ENCODE results near the gene CHST4.
A peak's percentile ranks its signal among the peaks of the same experiment; 100 is the strongest.

Gene CHST4

DNA sequence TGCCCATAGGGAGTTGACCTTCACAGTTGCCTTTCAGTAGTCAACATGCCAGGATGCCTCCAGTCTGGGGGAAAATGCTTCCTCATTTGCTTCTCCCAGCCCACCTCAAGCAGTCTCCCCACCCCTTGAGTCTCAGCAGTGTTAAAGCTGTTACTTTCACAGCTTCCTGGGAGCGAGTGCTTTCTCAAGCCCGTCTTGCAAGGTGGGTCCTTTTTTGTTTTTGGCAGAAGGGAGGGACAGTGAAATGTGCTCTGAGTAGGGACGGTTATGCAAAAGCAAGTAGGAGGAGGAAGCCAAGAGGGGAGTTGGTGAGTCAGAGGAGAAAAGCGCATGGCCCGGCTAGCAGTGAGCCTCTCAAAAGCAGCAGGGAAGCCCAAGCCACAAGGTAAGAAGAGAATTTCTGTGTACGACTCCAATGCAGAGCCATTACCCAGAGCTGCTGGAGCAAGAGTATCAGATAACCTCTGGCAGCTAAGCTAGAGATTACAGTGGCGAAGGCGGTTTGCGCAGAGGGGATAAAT, at the start of gene CHST4:
TSS of gene CHST4 (plus strand) at position 316 of the 521 bp plus-strand sequence. CDS start 10,252 bp downstream, outside the sequence.
- TF ChIP-seq, protein P1, sequence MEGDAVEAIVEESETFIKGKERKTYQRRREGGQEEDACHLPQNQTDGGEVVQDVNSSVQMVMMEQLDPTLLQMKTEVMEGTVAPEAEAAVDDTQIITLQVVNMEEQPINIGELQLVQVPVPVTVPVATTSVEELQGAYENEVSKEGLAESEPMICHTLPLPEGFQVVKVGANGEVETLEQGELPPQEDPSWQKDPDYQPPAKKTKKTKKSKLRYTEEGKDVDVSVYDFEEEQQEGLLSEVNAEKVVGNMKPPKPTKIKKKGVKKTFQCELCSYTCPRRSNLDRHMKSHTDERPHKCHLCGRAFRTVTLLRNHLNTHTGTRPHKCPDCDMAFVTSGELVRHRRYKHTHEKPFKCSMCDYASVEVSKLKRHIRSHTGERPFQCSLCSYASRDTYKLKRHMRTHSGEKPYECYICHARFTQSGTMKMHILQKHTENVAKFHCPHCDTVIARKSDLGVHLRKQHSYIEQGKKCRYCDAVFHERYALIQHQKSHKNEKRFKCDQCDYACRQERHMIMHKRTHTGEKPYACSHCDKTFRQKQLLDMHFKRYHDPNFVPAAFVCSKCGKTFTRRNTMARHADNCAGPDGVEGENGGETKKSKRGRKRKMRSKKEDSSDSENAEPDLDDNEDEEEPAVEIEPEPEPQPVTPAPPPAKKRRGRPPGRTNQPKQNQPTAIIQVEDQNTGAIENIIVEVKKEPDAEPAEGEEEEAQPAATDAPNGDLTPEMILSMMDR (IDR thresholded peaks at IDR 0.05; ENCODE audit: insufficient read depth, low read length, missing control alignments) = no peak
- DNase-seq (ENCODE audit: low read depth, low spot score) = no peak
- H3K4me3 ChIP-seq (ENCODE audit: low read depth, low read length) = peak within 1 kb of the TSS; percentile 12; the same call in 1 of the 2 replicates
- POLR2A ChIA-PET = no interaction called here
- CTCF ChIA-PET = interaction anchor here (1.0 to 3.2 kb wide), 5 partner anchors 13 to 113 kb away, joined by 3 to 18 read pairs (median 8); no protein-coding TSS in a partner anchor

DNA sequence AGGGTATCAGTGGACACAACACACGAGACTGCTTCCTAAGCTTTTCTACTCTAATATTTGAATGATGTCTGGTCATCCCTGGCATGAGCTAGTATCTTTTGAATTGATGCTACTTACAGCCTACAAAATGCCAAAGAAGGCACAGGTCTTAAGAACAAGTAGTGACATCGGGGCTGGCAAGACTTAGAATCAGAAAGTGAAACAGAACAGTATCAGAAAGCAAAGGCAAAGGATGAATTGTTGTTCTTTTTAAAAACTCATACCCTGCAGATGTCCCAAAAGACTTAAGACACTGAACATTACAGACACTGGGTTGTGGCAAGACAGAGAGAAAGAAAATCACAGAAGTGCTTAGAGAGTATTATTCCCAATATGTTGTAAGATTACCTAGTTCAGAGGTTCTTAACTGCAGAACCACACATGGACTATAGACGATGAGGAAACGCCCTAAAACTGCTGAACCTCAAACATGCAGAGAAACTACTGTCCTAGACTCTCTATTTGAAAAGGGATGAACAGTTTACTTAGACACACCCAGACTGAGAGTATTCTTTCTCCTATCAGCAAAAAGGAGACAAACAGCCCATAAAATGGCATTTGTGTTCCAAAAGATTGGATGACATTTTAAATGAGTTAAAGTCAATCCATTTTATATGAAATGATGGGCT, 49.6 kb upstream of the CHST4 start:
- TF ChIP-seq, protein P1 (IDR thresholded peaks at IDR 0.05; ENCODE audit: insufficient read depth, low read length, missing control alignments) = no peak
- DNase-seq (ENCODE audit: low read depth, low spot score) = no peak
- POLR2A ChIA-PET = no interaction called here
- no peak overlapping the region for H3K4me3 ChIP-seq (ENCODE audit: low read depth, low read length)
- CTCF ChIA-PET = interaction anchor here (0.9 to 1.8 kb wide), 3 partner anchors 8 to 23 kb away, joined by 3 to 4 read pairs (median 3); no protein-coding TSS in a partner anchor

GRCh38 chr16:71479420-71479819, 46.8 kb upstream of the CHST4 start:
- TF ChIP-seq, protein P1 (IDR thresholded peaks at IDR 0.05; ENCODE audit: insufficient read depth, low read length, missing control alignments) = peak; percentile 38
- ChIA-PET POLR2A (no interaction called here), CTCF (interaction anchor here (0.8 to 1.4 kb wide), 5 partner anchors 9 to 66 kb away, joined by 3 to 6 read pairs (median 3); partner anchors contain the start of gene ZNF23)
- H3K4me3 ChIP-seq (ENCODE audit: low read depth, low read length) = no peak overlapping the region
- DNase-seq (ENCODE audit: low read depth, low spot score) = no peak

- no peak for DNase-seq (ENCODE audit: low read depth, low spot score)
- H3K4me3 ChIP-seq (ENCODE audit: low read depth, low read length) = no peak overlapping the region
- ChIA-PET CTCF (interaction anchor here (1.3 kb wide), 1 partner anchor 21 kb away, joined by 3 read pairs; no protein-coding TSS in a partner anchor), POLR2A (interaction anchor here (2.1 kb wide), 1 partner anchor 19 kb away, joined by 6 read pairs; the partner anchor contains the start of gene ZNF23)
- TF ChIP-seq, protein P1 (IDR thresholded peaks at IDR 0.05; ENCODE audit: insufficient read depth, low read length, missing control alignments) = no peak
These were observed 45.3 kb upstream of the CHST4 start for GRCh38 chr16:71480956-71481355.

DNA sequence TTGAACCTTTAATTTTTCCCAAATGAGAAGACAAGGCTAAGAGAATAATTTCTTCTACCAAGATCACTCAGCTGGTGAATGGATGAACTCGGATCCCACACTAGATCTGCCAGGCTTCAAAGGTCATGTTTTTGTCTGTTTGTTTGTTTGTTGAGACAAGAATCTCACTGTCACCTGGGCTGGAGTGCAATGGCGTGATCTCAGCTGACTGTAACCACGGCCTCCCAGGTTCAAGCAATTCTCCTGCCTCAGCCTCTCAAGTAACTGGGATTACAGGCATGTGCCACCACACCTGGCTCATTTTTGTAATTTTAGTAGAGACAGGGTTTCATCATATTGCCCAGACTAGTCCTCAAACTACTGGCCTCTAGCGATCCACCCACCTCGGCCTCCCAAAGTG, 43.7 kb upstream of the CHST4 start:
- ChIA-PET CTCF (interaction anchor here (0.9 to 1.5 kb wide), 2 partner anchors 17 to 70 kb away, joined by 3 to 6 read pairs; no protein-coding TSS in a partner anchor), POLR2A (interaction anchor here (2.1 kb wide), 1 partner anchor 21 kb away, joined by 6 read pairs; the partner anchor contains the start of gene ZNF23)
- TF ChIP-seq, protein P1 (IDR thresholded peaks at IDR 0.05; ENCODE audit: insufficient read depth, low read length, missing control alignments) = no peak
- H3K4me3 ChIP-seq (ENCODE audit: low read depth, low read length) = no peak overlapping the region
- no peak for DNase-seq (ENCODE audit: low read depth, low spot score)

Measured in AG04449 (cell line).